Measurements from ENCODE around the gene ZC3HAV1L. TPM values are rescaled to one million over a fixed set of nuclear protein-coding genes. Genes with fewer than 3 reads are reported as not detected.
A peak's percentile ranks its signal among the peaks of the same experiment; 100 is the strongest.

Gene ZC3HAV1L
- total RNA-seq, 1 donor, result 21.2 TPM

DNA sequence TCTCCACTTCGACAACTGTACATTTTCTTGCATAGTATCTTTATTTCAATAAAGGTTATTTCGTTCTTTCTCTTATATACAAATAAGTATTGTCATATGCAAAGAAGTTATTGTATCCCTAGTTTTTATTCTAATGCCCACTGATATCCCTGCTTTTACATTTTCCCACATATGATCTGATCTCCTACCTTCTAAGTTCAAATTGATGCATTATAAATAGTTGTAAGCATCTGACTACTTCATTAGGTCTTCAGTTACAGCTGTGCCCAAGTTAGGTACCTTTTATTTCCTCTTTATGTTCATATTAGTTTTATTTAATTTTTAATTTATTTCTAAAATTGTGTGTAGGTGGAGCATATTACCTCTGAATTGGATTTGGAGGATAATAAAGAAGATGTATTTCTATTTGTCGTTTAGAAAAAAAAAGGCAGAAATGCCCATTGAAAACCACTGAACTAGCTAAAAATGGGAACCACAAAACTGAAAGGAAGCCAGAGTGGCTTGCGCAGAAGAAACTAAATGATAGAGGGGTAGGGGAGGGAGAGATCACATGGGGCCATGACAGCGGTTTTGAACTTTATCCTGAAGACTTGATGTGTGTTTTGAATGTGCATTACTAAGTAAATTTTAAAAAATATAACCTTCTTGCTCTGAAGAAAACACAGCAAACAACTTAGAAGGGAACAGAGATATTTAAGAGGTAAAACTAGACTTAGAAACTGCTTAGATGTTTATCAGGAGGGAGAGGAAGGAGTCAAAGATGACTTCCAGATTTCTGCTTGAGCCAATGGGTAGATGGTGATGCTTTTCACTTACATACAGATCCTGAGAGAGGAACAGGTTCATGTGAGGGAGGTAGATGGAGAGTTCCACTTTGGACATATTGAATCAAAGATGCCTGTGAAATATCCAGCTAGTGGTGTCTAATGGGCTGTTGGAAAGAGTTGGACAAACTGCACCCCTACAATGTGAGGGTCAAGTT lies 9.3 kb upstream of the ZC3HAV1L start:
- H3K4me3 ChIP-seq (ENCODE audit: low read depth, low read length), result no peak overlapping the region
- no peak for DNase-seq (ENCODE audit: low read depth)
- TF ChIP-seq, protein P1, sequence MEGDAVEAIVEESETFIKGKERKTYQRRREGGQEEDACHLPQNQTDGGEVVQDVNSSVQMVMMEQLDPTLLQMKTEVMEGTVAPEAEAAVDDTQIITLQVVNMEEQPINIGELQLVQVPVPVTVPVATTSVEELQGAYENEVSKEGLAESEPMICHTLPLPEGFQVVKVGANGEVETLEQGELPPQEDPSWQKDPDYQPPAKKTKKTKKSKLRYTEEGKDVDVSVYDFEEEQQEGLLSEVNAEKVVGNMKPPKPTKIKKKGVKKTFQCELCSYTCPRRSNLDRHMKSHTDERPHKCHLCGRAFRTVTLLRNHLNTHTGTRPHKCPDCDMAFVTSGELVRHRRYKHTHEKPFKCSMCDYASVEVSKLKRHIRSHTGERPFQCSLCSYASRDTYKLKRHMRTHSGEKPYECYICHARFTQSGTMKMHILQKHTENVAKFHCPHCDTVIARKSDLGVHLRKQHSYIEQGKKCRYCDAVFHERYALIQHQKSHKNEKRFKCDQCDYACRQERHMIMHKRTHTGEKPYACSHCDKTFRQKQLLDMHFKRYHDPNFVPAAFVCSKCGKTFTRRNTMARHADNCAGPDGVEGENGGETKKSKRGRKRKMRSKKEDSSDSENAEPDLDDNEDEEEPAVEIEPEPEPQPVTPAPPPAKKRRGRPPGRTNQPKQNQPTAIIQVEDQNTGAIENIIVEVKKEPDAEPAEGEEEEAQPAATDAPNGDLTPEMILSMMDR (IDR thresholded peaks at IDR 0.05; ENCODE audit: insufficient read depth, low read depth, low read length), result no peak

DNA sequence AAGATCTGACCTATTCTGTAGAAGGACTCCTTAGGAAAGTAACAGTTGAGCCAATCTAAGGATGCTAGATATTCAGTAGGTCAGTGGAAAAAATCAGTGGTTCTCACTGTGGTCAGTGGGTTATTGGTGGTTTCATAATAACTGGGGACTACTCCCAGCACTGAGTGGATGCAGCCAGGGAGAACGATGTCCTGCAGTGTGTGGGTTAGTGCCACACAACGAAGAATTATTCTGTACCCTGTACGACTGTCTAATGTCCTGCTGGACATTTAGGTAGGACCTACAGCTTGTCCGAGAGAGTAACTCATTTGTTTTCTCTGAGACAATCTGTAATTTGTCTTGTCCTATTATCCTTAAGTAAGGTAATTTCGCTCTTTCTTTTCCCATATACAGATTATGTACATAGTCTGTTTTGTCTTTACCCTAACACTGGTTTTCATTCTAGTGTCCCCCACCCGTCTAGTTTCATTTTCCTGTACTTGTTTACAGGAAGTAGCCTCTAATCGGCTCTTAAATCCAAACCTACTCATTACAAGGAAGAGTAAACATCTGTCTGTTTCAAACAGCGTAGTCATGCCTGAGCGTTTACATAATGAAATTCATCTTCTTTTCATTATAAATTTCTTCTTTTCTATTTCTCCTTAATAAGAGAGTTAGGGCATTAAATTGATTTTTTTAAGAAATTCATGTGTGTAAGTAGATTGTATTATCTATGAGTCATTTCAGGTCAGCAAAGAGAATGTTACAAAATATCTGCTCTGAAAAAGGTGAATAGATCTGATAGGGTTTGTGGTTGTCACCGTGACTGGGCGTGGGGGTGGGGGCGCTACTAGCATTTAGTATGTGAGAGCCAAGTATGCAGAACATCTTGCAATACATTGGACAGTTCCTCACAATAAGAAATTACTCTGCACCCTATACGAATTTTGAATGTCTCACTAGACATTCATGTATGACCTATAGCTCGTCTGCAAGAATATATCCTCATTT lies 8.3 kb upstream of the ZC3HAV1L start:
- no peak overlapping the region for H3K4me3 ChIP-seq (ENCODE audit: low read depth, low read length)
- DNase-seq (ENCODE audit: low read depth), result peak; percentile 69
- TF ChIP-seq, protein P1 (IDR thresholded peaks at IDR 0.05; ENCODE audit: insufficient read depth, low read depth, low read length), result no peak

DNA sequence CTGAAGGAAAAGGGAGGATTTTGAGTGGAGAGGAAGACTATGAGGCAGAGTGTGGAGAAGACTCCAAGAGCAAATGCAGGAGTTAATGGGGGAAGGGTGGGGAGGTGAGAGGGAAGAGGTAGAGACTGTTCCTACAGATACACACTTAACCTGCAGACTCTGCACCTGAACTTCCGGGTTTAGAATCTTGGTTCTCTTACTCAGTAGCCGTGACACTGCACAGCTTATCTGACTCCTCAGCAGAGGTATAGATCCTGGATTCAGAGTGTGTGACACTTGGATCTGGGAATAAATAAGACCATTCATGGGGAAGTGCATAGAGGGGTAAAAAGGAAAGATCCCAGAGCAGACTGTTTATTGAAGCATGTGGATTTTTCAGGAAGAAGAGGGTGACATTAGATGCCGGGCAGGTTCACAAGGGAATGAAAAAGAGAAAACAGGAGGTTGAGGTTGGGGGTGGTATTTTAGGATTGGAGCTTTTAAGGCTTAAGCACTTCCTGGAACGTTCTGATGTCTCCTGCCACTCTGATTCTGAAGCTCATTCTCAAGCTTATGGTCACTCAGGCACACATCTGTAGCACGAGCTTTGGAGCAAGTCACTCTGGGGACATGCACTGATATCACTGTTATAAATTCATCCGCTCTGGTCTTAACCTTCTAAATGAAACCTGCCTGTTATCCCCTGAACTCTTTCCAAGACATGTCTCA lies 5.7 kb upstream of the ZC3HAV1L start:
- TF ChIP-seq, protein P1 (IDR thresholded peaks at IDR 0.05; ENCODE audit: insufficient read depth, low read depth, low read length), result no peak
- no peak for DNase-seq (ENCODE audit: low read depth)
- no peak overlapping the region for H3K4me3 ChIP-seq (ENCODE audit: low read depth, low read length)

DNA sequence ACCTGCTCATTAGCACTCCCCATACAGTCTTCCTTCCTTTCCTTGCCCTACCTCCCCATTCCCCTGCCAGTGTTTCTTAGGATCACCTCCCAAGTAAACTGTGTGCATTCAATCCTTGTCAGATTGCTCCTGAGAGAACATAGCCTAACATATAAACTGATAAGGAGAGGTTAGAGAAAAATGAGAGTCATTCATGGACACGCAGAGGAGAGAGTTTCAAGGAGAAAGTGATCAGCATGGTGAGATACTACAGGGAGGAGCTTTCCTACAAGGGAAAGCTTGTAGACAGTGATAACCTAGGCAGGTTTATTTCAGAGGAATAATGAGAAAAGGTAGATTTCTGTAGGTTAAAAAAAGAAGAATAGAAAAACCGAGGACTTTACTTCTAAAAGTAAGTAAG lies 2.8 kb upstream of the ZC3HAV1L start:
- TF ChIP-seq, protein P1 (IDR thresholded peaks at IDR 0.05; ENCODE audit: insufficient read depth, low read depth, low read length), result no peak
- no peak overlapping the region for H3K4me3 ChIP-seq (ENCODE audit: low read depth, low read length)
- DNase-seq (ENCODE audit: low read depth), result no peak

DNA sequence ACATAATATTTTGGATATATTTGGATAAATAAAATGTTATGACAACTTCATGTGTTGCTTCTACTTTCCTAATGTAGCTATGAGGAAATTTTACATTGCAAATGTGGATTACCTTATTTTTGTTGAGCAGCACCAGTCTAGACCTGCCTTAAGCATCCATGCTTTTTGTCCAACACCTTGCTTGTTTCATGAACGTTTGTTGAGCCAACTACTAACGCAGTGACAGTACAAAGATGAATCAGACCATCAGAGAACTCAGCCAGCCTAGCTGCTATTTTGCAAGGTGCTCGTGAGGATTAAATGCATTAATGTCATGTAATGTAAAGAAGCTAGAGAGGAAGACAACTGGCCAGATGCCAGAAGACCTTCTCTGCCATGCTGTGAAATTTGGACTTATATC lies 1.1 kb upstream of the ZC3HAV1L start:
- H3K4me3 ChIP-seq (ENCODE audit: low read depth, low read length), result no peak overlapping the region
- no peak for DNase-seq (ENCODE audit: low read depth)
- TF ChIP-seq, protein P1 (IDR thresholded peaks at IDR 0.05; ENCODE audit: insufficient read depth, low read depth, low read length), result no peak

Data from fibroblast of villous mesenchyme (primary cell).